Right atrium auricular region (tissue), 2 donors: ENCODE measurements around the gene AOPEP. TPM values are rescaled to one million over a fixed set of nuclear protein-coding genes. Genes with fewer than 3 reads are reported as not detected.

ENCODE experiments used
- DNase-seq: peaks from one replicate; pipeline ENCODE4 v3.0.0-alpha.2; 2019; ENCODE audit warnings: low spot score
- H3K27ac ChIP-seq, 2 donors: fragments of 200-600 bp; sonication (generic); 1 replicate in 1 of 2; 2 replicates in 1 of 2; pipeline ENCODE4 v1.5.1; 2016 to 2019
- H3K27me3 ChIP-seq, 2 donors: fragments of 200-600 bp; sonication (generic); one replicate each; pipeline versions ENCODE4 v1.5.1 to v1.6.0; 2017 to 2019
- H3K36me3 ChIP-seq: fragments of 200-600 bp; sonication (generic); one replicate; pipeline ENCODE4 v1.5.1; 2016
- H3K4me1 ChIP-seq, 2 donors: fragments of 200-600 bp; sonication (generic); one replicate each; pipeline versions ENCODE4 v1.5.1 to v1.6.0; 2017 to 2019
- H3K4me3 ChIP-seq, 2 donors: fragments of 200-600 bp; sonication (generic); 1 replicate in 1 of 2; 2 replicates in 1 of 2; pipeline ENCODE4 v1.5.1; 2017 to 2019; ENCODE audit warnings: mild to moderate bottlenecking in 1 of 2, moderate library complexity in 1 of 2
- H3K9me3 ChIP-seq, 2 donors: fragments of 200-600 bp; sonication (generic); one replicate each; pipeline ENCODE4 v1.5.1; 2019
- total RNA-seq, 2 donors: library from RNA; depleted of rRNA; stranded (reverse); fragments of >200 nt; gene quantifications; one replicate each; pipeline ENCODE4 v1.1.0, GENCODE V29; 2016
- TF ChIP-seq, protein P1 (sequence below), 2 donors: fragments of 200-600 bp; sonication (generic); IDR thresholded peaks; one replicate each; pipeline ENCODE4 v1.5.1; 2019; ENCODE audit warnings: antibody characterized with exemption in 2 of 2

AOPEP gene
- total RNA-seq, 2 donors from 2014 or later = 262 to 314 TPM

DNA sequence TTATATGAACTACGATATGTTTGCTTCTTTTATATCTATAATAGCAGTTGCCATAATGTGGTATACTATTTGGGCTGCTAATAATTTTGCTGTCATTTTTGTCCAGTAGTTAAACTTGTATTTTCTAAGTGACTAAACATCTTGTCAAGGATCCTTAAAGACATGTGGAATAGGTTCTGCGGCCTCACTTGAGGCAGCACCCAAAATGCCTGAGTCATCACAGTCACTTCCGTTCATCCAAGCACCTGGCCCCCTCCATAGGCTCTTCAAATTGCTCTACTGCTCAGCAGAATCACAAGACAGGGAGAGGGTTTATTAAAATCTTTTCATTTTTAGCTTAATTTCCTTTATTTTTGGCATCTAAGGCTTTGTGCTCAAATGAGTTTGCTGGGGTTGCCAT, 259.1 kb downstream of the AOPEP start:
- TF ChIP-seq, protein P1, sequence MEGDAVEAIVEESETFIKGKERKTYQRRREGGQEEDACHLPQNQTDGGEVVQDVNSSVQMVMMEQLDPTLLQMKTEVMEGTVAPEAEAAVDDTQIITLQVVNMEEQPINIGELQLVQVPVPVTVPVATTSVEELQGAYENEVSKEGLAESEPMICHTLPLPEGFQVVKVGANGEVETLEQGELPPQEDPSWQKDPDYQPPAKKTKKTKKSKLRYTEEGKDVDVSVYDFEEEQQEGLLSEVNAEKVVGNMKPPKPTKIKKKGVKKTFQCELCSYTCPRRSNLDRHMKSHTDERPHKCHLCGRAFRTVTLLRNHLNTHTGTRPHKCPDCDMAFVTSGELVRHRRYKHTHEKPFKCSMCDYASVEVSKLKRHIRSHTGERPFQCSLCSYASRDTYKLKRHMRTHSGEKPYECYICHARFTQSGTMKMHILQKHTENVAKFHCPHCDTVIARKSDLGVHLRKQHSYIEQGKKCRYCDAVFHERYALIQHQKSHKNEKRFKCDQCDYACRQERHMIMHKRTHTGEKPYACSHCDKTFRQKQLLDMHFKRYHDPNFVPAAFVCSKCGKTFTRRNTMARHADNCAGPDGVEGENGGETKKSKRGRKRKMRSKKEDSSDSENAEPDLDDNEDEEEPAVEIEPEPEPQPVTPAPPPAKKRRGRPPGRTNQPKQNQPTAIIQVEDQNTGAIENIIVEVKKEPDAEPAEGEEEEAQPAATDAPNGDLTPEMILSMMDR (IDR thresholded peaks at IDR 0.05) = no peak
- H3K27ac ChIP-seq = no peak overlapping the region
- no peak overlapping the region for H3K4me3 ChIP-seq
- H3K36me3 ChIP-seq = no peaks in the 10 kb centered on the region
- H3K9me3 ChIP-seq = no peaks in the 10 kb centered on the region
- no peaks in the 10 kb centered on the region for H3K4me1 ChIP-seq
- no peaks in the 10 kb centered on the region for H3K27me3 ChIP-seq
- DNase-seq = no peak

- H3K27me3 ChIP-seq = no peaks in the 10 kb centered on the region
- TF ChIP-seq, protein P1 (IDR thresholded peaks at IDR 0.05) = no peak
- no peak overlapping the region for H3K27ac ChIP-seq
- no peaks in the 10 kb centered on the region for H3K36me3 ChIP-seq
- H3K9me3 ChIP-seq = no peaks in the 10 kb centered on the region
- H3K4me3 ChIP-seq = no peak overlapping the region
- DNase-seq = no peak
- H3K4me1 ChIP-seq = peaks cover 0 to 3% of the 10 kb centered on the region in 2 donors
Measured at GRCh38 chr9:94987731-94988130, 261.2 kb downstream of the AOPEP start.

- Histone ChIP-seq H3K4me3 (no peak overlapping the region), H3K9me3 (no peaks in the 10 kb centered on the region), H3K27ac (no peak overlapping the region), H3K36me3 (no peaks in the 10 kb centered on the region), H3K4me1 (peaks cover 0 to 15% of the 10 kb centered on the region in 2 donors), H3K27me3 (no peaks in the 10 kb centered on the region)
- no peak for DNase-seq
- TF ChIP-seq, protein P1 (IDR thresholded peaks at IDR 0.05) = no peak
Measured at GRCh38 chr9:94990897-94991561, 264.5 kb downstream of the AOPEP start.

DNA sequence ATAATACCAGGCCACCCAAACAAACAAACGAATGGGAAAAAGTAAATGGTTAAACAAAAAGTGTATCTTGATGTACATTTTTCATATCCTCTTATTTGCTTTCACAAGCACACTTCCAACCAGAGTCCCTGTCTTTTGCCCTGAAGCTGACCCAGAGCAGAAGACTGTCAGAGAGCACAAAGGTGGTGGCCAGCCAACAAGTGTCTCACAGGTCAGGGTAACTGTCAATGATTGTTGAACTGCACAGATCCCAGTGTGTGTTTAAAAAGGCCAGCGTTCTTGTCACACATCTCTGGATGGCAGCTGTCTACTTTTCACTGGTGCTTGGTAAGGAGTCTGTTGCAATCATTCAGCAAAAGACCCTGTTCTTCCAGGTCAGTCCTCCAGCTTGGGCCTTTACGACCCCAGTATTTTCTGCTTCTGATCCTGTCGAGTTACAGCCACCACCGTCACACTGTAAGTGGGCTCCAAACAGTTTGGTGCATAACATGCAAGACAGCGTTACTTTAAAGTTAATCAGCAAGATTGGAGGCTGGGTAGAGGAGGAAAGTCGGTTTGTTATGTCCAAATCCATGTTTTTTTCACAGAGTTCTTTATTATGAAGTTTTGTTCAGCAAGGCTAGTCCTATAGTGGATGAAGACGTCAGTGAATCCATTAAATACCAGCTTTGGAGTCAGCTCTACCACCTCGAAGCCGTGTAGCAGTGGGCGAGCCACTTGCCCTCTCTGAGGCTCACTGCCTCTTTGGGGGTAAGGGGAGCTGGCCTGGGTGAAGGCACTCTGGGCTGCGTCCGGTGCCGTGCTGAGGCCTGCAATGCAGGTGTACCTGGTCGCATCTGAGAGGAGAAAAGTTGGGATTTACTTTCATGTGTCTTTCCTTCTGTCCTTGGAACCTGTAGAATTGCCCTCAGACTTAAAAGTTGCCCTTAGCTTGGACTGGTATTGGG, 265.7 kb downstream of the AOPEP start:
- Histone ChIP-seq H3K27me3 (no peaks in the 10 kb centered on the region), H3K9me3 (no peaks in the 10 kb centered on the region), H3K4me1 (peaks cover 0 to 23% of the 10 kb centered on the region in 2 donors), H3K27ac (peak overlapping the region; percentile 27 to 43), H3K36me3 (no peaks in the 10 kb centered on the region), H3K4me3 (no peak overlapping the region)
- TF ChIP-seq, protein P1 (IDR thresholded peaks at IDR 0.05) = no peak
- DNase-seq = no peak

GRCh38 chr9:94993160-94993820, 266.8 kb downstream of the AOPEP start:
- no peaks in the 10 kb centered on the region for H3K36me3 ChIP-seq
- no peaks in the 10 kb centered on the region for H3K9me3 ChIP-seq
- H3K27ac ChIP-seq = peak overlapping the region; percentile 27 to 43

More at GRCh38 chr9:94993160-94993820, 266.8 kb downstream of the AOPEP start:
- Histone ChIP-seq H3K4me3 (no peak overlapping the region), H3K4me1 (peaks cover 0 to 23% of the 10 kb centered on the region in 2 donors), H3K27me3 (no peaks in the 10 kb centered on the region)
- DNase-seq = no peak
- TF ChIP-seq, protein P1 (IDR thresholded peaks at IDR 0.05) = no peak
